CD4-positive, alpha-beta T cell treated with Interleukin-6 for 4 hours (primary cell): ENCODE data around the gene NMRK2.
A peak's percentile ranks its signal among the peaks of the same experiment; 100 is the strongest.
"Not testable (repeated sequence)": the region's sequence is repeated elsewhere in the genome, so short reads cannot be mapped to it uniquely, and the experiment has no call there.

Experiments used
- DNase-seq: peaks from one replicate; pipeline ENCODE4 v3.0.0-alpha.2; 2020; ENCODE audit warnings: mixed read lengths

Gene NMRK2

DNA sequence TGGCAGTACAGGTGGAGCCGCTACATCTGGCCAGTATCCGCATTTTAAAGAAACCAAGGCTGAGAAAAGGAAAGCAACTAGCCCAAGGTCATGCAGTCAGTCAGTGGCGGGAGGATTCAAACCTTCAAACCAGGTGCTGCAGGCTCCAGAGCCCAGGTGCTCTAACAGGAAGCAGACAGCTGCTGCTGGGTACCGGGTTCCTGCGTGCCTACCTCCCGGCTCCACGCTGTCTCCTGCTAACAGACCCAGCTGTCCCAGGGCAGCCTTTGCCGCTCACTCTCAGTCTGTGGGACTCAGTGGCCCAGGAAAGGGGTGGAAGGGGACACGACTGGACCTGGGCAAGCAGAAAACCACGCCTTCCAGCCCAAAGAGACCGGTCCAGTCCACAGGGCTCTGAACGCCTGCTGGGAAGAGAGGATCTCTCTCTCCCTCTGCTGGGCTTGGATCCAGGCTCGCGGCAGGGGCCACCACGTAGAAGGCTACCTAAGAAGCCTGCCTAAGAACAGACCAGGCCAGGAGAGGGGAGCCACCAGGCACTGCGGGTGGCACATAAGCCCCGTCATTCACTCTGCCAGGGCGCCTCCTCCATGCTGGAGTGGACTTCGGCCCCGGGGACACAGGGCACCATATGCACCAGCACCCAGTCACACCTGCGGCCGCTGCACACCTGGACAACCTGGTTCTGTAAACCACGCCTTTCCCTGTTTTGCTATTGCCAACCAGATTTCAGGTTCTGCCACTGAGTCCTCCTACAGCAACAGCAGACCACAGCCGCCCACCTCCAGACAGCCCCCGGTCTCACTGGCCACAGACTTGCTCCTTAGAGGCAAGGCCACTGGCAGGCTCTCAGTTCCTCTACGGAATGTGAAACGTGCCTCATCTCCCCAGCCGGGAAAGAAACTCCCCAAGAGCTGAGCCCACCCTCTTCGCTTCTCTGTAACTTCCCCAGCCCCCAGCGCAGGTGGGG, 33.5 kb downstream of the NMRK2 start:
- no peak for DNase-seq

DNA sequence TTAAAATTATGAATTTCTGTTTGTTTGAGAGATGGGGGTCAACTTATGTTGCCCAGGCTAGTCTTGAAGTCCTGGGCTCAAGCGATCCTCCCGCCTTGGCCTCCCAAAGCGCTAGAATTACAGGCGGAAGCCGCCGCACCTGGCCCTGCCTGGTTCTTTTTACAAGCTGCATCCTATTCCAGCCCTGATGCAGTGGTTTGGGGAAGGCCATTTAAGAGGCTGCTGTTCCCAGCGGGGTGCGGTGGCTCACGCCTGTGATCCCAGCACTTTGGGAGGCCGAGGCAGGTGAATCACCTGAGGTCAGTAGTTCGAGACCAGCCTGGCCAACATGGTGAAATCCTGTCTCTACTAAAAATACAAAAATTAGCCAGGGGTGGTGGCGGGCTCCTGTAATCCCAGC, 35.1 kb downstream of the NMRK2 start:
- DNase-seq: not testable (repeated sequence)

DNA sequence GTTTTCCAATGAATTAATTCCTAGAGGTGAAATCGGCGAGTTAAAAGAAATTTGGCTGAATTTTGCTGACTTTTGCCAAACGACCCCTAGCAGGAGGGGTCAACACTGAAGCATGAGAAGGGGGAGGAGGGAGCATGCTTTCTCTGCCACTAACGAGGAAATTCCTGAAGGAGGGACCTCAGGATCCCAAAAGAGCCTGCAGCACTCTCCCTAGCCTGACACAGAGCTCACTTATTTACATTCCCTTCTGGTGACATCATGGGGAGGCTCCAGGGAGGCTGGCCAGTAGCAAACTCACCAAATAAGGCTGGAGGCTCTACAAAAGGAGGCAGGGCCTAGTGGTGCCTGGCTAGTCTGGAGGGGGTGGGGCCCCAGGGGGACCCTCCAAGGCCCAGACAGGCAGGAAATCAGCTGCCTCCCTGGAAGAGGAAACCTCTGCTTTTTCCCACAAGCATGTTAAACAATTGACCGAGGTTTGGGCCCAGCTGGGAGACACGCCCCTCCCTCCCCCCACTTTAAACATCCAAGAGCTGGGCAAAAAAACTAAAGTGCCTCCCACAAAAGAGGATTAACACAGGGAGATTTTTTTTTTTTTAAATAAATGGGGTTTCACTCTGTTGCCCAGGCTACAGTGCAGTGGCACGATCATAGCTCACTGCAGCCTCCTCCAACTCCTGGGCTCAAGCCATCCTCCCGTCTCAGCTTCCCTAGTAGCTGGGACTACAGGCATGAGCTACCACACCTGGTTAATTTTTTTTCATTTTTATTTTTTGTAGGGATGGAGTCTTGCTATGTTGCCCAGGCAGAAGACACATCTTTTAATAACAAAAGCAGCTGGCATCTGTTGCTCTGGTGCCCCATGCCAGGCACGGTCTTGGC, 35.9 kb downstream of the NMRK2 start:
- no peak for DNase-seq

DNA sequence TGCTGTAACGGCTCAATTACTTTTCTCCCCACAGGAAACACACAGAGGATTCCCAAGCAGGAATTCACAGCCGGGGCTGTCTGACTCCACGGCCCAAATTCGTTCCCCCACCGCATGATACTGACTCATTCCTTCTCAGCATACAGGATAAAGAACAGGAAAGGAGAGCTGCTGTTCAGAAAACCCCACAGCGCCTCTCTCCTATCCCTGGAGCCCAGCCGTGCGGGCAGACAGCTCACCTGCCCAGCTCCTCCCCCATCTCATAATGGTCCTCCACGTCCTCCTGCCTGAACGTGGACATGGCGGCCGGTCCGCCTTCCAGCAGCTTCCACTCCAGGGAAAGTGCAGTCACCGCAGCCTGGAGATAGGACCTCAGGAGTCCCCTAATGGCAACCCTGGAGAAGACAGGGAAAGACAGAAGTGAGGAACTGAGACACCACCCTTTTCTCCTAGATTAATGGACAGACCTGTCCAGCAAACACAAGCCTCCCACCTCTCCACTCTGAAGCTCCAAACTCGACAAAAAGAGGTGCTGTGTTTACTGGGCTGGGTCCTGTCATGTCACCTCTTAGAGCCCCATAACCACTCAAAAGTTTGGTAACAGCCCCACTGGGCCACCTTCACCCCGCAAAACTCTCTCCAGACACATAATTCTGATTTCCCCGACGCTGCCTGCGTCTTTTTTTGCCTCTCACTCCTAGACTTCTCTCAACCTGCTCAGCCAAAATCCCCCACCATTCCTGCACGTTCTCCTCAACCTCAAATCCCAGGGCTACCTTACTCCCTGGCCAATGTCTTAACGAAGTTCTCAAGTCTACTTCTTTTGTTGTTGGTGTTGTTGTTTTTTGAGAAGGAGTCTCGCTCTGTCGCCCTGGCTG, 36.8 kb downstream of the NMRK2 start:
- DNase-seq: no peak

DNA sequence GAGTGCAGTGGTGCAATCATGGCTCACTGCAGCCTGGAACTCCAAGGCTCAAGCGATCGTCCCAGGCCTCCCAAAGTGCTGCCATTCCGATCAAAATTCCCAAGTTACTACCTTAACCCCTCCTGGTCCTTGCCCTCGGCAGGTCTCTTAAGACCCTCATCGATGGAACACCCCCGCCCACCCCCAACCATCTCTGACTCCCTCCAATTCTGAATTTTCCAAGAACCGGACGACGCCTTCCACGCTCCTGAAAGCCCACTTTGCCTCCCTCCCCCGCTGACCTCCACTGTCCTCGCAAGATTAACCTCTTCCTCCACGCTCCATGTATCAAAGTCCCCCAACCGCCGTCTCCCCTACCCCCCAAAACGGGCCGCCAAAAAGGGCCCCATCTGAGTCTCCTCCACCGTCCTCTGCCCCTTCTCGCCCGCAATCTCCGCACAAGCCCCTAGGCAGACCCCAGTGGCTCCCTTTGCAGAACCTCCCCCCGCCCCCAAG, 37.5 kb downstream of the NMRK2 start:
- DNase-seq: no peak

DNA sequence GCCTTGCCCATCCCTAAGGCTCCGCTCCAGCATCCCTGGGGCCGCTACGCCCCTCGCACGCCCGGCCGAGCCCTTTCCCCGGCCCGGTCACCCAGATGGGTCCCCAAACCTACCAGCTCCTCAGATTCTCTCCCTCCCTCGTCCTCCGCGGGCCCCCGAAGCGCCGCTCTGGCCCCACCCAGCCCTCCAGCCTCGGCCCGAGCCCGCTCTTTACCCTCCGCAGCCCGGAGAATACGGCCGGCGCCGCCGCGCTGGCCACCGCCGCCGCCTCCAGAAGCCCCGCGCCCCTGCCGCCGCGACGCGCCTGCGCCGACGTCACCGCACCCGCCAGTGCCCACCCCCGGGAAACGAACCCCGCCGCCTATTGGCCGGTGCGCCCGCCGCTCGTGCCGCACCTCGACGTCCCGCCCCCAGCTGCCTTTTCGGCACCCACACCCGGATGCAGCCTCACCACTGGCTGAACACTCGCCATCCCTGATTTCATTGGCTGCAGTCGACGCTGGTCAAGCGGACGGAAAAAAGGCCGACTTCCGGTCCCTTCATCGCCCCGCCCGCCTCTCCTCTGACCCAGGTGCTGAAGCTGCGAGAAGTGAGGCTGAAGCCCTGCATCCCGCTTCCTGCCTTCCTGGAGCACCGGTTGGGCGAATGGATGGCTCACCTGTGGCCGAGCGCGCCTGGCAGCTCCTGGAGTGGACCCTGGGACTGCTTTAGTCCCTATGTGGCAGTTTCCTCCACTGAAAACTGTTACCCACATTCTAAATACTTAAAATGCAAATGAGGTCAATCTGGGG, 38.1 kb downstream of the NMRK2 start, which contains the start of gene DAPK3:
TSS of gene DAPK3 (minus strand) at position 292 of the 791 bp plus-strand sequence. CDS start 1,364 bp downstream, outside the sequence.
- peak; percentile 94 for DNase-seq

DNA sequence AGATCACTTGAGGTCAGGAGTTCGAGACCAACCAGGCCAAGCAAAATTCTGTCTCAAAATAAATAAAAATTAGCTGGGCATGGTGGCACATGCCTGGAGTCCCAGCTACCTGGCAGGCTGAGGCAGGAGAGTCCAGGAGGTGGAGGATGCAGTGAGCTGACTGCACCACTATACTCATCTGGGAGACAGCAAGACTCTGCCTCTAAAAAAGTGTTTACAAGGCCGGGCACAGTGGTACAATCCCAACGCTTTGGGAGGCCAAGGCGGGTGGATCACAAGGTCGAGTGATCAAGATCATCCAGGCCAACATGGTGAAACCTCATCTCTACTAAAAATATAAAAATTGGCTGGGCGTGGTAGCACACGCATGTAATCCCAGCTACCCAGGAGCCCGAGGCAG, 42.3 kb downstream of the NMRK2 start:
- DNase-seq: no peak

DNA sequence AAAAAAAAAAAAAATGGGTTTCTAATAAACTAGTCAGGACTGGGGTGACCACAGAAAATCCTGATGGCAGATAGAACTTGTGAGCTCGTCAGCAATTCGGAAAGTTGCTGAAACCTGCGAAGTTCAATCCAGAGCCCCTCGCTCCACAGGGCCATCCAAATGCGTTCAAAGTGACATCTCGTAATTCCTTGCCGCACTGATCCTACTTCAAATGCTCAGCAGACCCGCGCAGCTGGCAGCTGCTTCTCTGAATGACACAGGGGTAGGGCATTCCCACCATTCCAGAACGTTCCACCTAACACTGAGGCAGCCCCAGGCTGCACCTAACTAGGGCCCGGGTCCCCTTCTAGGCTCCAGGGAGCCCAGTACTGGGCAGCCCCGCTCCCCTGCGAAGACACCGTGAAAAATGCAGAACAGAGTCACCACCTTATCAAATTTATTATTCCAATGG, 42.8 kb downstream of the NMRK2 start:
- no peak for DNase-seq

DNA sequence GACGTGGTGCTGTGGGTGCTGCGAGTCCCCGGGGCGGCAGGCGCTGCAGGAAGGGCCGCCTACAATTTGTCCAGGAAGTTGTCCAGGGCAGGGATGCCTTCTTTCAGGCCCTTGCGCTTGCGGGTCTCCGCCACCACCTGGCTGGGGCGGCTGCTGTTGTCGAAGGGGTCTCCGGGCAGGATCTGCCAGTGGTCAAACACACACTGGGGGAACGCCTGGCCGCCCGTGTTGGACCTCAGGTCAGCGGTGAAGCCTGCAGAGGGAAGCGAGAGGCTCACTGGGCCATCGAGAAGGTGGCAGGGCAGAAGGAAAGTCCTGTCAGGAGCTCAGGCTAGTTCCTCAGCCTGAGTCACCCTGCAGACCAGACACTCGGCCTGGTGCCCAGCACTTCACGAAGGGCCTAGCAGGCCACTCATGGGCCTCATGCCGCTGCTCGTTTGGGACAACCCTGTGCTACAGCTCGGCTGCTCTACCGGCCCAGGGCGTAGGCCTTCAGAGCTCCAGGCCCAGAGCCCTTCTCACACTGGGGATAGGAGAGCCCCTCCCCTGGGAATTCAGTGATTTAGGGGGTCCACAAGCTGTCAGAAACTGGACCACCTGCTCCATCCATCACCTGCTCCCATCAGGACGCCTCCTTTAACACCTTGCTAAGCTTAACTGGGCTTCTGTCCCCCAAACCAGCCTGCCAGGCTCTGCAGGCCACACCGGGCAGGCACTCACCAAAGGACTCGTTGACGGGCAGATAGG, 43.8 kb downstream of the NMRK2 start:
- no peak for DNase-seq

DNA sequence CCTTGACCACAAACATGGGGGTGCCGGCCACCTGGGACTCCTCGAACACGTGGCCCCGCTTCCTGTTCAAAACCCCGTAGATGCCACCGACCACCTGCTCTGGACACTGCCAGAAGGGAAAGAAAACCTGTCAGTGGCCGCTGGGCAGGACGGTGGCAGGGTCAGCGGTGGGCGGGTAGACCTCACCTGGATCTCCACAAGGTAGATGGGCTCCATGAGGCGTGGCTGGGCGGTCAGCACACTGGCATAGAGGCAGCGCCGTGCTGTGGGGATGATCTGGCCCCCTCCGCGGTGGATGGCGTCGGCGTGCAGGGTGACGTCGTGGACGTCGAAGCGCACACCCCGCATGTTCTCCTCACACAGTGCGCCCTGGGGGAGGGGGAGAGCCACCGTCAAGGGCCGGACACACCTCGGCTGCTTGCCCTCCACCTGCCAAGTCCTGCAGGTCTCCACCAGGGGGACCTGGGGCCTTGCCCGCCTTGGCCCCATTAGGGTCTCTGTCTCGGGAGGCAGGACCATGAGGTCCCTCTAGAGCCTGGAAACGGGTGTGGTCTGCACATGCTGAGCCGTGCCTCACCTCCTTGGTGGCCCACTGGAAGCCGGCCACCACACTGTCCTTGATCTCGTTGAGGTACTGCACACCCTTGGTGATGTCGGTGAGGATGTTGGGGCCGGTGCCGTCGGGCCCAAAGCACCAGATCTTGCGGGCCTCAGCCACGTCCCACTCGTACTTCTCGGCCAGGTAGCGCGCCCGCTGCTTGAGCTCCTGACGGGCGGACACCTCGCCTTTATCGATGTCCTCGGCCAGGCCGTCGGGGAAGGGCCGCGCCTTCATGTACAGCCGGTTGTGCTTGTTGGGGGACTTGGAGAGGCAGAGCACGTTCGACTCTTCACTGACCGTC, 44.6 kb downstream of the NMRK2 start:
- DNase-seq: no peak

DNA sequence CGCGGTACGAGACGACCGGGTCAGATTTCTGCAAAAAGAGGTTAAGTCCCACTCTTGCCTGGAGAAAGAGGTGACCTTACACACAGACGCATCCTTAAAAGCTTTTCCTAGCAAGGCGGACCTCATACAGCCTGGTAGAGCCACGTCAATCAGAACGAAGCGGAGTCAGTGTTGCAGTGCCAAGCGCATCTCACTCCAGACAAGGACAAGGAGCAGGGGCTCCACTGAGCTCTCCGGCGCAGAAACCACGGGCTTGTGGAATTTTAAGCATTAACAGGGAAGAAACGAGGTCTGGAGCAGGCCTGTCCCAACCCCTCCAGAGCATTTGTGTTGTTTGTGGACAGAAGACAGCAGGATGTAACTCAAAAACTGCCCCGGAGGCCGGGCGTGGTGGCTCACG, 45.3 kb downstream of the NMRK2 start:
- DNase-seq: no peak

DNA sequence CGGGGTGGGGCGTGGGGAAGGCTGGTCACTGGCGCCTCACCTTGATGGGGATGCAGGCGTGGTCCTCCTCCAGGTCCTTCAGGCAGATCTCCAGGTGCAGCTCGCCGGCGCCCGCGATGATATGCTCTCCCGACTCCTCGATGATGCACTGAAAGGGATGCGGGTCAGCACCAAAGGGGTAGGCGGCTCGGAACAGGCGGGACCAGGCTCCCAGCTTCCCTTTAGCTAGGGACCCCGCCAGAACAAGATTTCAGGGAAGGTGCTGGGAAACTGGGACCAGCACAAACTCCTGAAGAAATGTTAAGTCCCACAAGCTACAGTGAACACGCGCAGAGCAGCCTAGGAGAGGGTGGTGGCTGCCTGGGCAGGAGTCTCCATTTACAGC, 46.4 kb downstream of the NMRK2 start:
- no peak for DNase-seq

DNA sequence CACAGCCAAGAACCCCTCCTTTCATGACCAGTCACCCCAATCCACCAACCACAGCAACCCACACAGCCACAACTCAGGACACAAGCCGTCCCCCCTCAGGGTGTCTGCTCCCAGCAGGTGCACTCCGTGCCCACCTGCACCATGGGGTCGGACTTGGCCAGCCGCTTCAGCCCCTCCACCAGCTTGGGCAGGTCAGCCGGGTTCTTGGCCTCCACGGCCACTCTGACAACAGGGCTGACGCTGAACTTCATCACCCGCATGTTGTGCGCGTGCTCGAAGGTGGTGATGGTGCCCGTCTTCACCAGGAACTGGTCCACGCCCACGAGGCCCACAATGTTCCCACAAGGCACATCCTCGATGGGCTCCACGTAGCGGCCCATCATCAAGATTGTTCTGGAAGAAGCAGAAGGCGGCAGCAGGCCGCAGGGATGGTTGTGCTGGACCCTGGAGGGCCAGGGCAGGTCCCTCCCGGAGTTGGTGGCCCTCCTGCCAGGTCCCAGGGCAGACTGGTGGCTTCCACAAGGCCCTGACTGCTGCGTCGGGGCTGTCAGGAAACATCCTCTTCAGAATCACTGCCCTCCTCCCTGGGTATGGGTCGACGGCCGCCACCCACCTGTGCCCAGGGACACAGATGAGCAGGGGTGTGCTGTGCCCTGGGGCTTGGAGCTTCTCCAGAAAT, 46.9 kb downstream of the NMRK2 start:
- no peak for DNase-seq

DNA sequence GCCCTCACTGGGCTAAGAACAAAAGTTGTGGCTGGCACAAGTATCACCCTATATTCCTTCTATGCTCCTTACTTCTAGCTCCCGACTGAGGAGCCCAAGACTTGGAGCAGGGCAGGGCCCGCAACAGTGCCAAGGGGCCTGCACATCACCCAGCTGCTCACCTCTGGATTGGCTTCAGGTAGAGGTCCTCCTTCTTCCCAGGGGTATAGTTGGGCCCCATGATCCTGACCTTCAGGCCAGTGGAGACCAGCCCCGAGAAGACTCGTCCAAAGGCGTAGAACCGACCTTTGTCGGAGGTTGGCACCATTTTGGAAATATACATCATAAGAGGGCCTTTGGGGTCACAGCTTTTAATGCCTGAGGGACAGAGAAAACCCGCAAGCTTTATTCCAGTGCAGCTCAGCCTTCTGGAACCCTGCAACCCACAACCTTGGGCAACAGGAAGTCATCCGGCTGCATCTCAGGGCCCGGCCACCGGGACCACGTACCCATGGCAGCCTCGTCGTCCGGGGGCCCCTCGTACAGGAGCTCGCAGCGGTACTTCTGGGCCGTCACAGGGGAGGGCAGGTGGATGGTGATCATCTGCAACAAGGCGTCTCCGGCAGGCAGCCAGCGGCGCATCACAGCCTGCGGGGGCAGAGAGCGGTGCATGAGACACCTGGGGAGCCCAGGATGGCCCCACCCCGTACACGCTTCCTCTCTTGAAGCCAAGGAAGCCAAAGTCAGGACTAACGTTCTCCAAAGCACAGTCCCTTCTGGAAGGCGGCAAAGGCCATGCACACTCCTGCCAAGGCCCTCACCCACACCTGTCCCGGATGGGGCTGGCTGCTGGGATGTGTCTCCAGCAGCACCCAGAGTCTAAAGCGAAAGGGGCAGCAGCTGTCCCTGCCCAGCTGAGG, 47.7 kb downstream of the NMRK2 start:
- no peak for DNase-seq

DNA sequence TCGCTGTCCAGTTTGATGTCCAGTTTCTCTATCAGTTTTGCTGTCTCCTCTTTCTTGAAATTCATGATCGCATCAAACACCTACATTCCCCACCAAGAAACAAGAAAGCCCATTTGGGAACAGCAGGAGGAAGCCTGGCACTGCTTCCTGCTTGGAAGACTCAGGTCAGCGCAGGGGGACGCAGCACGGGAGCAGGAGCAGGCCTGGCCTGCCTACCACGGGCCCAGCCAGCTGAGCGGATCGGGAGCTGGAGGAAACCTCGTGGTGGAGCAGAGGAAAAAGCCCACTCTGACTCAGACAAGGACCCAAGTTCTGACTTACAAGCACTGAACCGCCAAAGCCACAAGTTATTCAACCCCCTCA, 48.5 kb downstream of the NMRK2 start:
- no peak for DNase-seq

DNA sequence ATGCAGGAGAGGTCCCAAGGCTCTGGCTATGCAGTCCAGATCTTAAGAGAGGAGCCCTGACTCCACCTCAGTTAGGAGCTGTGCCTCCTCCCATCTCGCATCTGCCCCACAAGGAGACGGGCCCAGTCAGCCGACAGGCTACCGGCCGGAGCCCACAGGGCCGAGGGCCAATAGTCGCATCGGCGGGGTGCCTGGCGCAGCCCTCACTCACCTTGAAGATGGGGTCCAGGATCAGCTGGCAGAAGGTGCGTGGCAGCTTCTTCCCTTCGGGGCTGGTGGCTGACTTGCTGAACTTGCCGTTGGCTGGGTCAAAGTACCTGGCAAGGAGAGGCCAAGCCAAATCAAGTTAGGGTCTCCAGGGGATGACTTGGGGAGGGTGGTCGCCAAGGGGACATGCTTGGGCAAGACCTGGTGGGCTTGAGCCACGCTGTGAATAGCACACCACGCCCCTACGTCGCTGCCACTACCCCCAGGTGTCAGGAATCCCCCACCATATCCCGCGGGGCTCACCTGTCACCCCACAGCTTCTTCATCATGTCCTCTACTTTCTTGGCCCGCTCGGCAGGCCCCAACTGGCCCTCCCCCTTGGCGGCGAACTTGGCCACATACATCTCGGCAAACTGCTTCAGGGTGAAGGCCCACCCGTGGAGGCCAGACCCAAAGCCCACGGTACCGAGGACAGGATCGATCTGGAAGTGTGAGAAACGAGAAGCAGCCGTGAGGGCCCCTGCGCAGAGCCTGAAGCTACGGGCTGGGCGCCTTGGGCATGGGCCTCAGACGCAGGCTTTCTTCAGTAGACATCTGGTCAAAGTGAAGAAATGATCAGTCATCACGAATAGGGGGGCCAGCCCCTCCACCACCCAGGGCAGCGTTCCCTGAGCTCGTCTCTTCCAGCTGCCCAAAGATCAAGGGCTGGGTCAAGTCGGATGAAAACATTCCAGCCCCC, 49.1 kb downstream of the NMRK2 start:
- DNase-seq: no peak
